ENCODE data around the gene BICRA.
"Not testable (repeated sequence)": the region's sequence is repeated elsewhere in the genome, so short reads cannot be mapped to it uniquely, and the experiment has no call there.

Gene BICRA

GRCh38 chr19:47631681-47632446, 22.9 kb downstream of the BICRA start:
- DNase-seq (ENCODE audit: low read depth, low spot score) = no peak

DNA sequence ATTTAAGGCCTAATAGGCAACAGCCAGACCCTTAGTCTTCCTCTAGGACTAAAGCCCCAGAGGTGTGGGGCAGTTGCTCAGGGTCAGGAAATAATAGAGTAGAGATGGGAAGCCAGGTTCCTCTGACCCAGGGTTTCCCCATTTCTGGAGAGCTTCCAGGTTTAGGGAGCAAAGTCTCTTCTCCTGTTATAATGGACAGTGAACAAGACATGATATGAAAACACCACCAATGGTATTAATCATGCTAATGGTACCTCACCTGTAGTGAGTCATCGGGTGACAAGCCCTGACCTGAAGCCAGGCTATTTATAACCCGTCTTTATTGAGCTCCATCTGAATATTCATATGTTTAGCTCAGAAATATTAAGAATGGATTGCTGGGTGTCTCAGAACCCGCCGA, 24.6 kb downstream of the BICRA start:
- DNase-seq (ENCODE audit: low read depth, low spot score) = no peak

DNA sequence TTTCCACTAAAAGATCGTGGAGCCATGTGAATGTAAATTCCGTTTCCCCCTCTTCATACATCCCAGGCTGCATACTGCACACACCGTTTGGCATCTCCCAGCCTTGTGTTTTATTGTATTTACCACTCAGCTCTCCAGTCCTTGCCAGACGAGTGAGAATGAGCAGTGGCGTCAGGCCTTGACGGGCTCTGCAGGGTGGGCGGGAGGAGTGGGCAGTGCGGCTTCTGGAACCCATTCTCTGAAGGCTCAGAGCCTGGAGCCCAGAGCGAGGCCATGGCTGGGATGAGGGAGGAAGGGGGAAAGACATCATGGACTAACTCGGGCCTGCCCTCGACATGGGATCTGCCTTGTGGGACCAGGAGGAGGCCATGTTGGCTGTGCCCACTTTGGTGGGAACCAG, 25.1 kb downstream of the BICRA start:
- DNase-seq (ENCODE audit: low read depth, low spot score) = no peak

DNA sequence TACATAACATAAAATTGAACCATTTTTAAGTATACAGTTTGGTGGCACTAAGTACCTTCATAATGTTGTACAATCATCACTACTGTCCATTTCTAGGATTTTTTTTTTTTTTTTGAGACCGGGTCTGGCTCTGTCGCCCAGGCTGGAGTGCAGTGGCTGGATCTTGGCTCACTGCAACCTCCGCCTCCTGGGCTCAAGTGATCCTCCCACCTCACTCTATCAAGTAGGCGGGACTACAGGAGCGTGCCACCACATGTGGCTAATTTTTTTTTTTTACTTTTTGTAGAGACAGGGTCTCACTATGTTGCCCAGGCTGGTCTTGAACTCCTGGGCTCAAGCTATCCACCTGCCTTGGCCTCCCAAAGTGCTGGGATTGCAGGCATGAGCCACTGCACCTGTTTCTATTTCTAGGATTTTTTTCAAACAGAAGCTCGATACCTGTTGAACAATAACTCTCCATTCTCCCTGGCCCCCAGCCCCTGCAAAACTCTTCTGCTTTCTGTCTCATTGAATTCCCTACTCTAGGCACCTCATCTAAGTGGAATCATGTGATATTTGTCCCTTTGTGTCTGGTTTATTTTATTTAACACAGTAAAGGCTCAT, 26.3 kb downstream of the BICRA start:
- not testable (repeated sequence) for DNase-seq (ENCODE audit: low read depth, low spot score)

DNA sequence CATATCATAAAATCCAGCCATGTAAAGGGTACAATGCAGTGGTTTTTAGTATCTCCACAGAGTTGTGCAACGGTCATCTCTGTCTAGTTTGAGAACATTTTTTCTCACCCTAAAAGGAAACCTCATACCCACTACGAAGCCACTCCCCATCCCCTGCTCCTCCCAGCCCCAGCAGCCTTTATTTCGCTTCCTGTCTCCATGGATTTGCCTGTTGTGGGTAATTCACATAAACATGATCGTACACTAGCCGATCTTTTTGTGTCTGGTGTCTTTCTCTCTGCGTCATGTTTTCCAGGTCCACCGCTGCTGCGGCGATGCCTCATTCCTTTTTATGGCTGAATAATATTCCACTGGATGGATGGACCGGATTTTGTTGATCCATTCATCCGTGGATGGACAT, 28.6 kb downstream of the BICRA start:
- no peak for DNase-seq (ENCODE audit: low read depth, low spot score)

- DNase-seq (ENCODE audit: low read depth, low spot score) = no peak
Measured at GRCh38 chr19:47641891-47642485, 33.1 kb downstream of the BICRA start.

GRCh38 chr19:47643281-47643680, 34.3 kb downstream of the BICRA start:
- no peak for DNase-seq (ENCODE audit: low read depth, low spot score)

DNA sequence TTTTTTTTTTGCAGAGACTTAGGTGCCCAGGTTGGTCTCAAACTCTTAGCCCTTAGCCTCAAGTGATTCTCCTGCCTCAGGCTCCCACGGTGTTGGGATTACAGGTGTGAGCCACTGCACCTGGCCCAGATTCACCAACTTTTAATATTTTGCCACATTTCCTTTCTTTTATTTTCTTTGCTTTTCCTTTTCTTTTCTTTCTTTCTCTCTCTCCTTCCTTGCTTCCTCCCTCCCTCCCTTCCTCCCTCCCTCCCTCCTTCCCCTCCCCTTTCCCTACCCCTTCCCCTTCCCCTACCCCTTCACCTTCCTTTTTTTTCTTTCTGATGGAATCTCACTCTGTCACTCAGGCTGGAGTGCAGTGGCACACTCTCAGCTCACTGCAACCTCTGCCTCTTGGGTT, 35.3 kb downstream of the BICRA start:
- DNase-seq (ENCODE audit: low read depth, low spot score) = no peak

GRCh38 chr19:47644743-47645482, 36.0 kb downstream of the BICRA start:
- no peak for DNase-seq (ENCODE audit: low read depth, low spot score)

DNA sequence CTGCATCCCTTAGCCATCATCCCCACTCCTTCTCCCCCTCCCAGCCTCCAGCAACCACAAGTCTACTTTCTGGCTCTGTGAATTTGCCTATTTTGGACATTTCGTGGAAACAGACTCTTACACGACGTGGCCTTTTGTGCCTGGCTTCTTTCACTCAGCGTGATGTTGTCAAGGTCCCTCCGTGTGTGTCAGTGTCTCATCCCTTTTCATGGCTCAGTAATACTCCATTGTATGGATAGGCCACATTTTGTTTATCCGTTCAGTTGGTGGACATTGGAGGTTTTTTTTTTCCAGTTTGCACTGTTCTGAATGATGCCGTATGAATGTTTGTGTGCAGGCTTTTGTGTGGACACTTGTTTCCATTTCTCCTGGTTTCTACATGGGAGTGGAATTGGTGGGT, 38.0 kb downstream of the BICRA start:
- DNase-seq (ENCODE audit: low read depth, low spot score) = no peak

DNA sequence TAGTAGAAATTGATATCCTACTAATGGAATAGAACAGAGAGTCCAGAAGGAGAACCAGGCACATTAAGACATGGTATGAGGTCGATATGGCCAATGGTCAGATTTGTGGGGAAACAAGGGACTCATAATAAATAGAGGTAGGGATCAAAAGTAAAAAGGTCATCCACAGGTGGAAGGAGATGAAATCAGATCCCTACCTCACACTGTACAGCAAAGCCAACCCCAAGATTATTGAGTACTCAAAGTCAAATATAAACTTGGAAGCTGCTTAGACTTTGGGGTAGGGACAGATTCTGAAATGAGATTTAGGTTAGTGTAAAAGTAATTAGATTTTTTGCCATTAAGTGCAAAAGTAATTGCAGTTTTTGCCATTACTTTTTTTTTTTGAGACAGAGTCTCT, 40.7 kb downstream of the BICRA start:
- no peak for DNase-seq (ENCODE audit: low read depth, low spot score)

GRCh38 chr19:47650700-47651099, 41.8 kb downstream of the BICRA start:
- no peak for DNase-seq (ENCODE audit: low read depth, low spot score)

GRCh38 chr19:47651132-47651531, 42.2 kb downstream of the BICRA start:
- no peak for DNase-seq (ENCODE audit: low read depth, low spot score)

DNA sequence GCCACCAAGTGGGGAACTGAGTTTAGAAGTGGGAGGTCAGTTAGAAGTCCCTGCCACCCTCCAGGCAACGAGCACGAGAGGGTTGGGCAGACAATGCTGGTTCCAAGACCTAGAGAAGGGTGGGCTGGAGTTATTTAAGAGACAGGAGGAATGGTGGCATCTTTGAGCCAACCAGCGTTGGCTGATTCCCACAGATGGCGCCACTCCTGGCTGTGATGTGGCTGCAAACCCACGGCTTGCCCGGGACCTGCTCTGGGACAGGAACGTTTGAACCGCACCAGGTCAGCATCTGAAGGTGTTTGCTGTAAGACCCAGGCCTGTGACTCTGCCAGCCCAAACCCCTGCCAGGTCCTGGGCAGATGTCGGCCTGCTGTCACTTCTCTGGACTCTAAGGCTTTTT, 42.8 kb downstream of the BICRA start:
- no peak for DNase-seq (ENCODE audit: low read depth, low spot score)

DNA sequence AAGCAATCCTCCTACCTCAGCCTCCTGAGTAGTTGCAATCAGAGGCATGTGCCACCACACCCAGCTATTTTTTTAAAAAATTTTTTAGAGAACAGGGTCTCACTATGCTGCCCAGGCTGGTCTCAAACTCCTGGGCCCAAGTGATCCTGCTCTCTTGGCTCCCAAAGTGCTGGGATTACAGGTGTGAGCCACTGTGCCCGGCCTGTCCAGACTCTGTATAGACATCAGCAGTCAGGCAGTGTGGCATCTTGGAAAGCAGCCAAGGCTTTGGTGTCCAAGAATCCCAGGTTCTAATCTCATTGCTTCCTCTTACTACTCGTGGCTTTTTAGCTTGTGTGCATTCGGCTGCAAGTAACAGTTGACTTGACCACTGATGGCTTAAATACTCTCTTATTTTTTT, 43.4 kb downstream of the BICRA start:
- no peak for DNase-seq (ENCODE audit: low read depth, low spot score)

- no peak for DNase-seq (ENCODE audit: low read depth, low spot score)
Measured at GRCh38 chr19:47653856-47654255, 44.9 kb downstream of the BICRA start.

DNA sequence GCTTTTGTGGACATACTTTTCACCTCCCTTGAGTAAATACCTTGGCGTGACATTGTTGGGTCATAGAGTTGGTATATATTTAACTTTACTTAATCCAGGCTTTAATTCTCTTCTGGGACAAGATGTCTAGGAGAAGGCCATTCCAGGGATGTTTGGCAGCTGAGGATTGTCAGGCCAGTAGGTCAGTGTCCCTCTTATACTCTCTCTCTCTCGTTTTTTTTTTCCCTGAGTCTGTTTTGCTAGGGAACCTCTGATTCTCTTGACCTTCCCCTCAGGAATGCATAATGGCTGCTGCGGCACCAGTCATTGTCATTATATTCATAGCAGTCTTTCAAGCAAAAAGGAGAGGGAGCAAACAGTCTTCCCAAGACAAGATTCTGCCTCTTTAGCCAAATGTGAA, 48.8 kb downstream of the BICRA start:
- DNase-seq (ENCODE audit: low read depth, low spot score) = no peak

DNA sequence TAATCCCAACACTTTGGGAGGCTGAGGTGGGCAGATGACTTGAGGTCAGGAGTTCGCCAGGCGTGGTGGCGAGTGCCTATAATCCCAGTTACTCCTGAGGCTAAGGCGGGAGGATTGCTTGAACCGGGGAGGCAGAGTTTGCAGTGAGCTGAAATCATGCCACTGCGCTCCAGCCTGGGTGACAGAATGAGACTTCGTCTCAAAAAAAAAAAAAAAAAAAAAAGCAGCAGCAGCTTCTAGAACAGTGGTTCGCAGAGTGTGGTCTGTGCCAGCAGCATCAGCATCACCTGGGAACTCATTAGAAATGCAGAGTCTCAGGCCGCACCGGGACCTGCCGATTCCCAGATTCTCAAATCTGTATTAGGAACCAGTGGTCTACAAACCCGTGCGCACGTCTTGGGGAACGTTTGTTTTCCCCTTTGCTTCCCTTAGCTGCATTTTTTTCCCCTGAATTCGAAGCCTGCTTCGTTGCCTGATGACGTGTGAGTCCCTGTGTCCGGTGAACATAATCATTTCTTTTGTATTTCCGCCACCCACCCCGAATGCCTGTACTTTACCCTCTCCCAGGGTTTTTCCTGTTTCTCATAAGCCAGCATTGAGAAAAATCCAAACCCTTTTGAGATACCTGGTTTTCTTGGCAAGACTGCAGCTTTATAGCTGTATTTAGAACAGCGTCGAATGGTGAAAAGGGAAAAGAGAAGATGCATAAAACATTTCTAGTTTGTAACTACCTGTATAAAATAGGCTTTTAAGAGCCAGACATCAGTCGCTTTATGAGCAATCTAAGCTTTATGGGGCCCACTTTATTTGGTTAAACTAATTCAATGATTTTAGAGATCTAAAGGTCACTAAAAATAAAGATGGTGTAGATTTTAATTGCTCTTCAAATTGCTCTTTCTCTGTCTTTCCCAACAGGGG, 49.8 kb downstream of the BICRA start:
- no peak for DNase-seq (ENCODE audit: low read depth, low spot score)

GRCh38 chr19:47660435-47660832, 51.5 kb downstream of the BICRA start:
- DNase-seq (ENCODE audit: low read depth, low spot score) = no peak

DNA sequence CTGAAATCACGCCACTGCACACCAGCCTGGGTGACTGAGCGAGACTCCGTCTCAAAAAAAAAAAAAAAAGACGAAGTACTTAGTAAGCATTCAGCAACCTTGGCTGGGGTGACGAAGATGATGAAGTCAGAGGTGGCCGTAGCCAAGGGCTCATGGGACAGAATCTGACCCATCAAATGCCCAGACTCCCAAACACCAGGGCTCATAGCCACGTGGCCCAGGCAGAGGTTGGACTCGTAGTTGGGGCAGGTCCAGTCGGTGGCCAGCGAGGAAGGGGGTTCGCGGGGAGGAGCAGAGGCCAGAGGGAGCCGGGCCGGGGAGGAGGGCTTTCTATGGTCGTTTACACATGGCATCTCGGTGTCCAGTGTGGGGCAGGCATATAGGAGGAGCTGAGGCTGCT, 52.2 kb downstream of the BICRA start:
- no peak for DNase-seq (ENCODE audit: low read depth, low spot score)

- DNase-seq (ENCODE audit: low read depth, low spot score) = no peak
Measured at GRCh38 chr19:47661611-47662010, 52.7 kb downstream of the BICRA start.
